ENCODE data around the gene CRY1.

The CRY1 gene

DNA sequence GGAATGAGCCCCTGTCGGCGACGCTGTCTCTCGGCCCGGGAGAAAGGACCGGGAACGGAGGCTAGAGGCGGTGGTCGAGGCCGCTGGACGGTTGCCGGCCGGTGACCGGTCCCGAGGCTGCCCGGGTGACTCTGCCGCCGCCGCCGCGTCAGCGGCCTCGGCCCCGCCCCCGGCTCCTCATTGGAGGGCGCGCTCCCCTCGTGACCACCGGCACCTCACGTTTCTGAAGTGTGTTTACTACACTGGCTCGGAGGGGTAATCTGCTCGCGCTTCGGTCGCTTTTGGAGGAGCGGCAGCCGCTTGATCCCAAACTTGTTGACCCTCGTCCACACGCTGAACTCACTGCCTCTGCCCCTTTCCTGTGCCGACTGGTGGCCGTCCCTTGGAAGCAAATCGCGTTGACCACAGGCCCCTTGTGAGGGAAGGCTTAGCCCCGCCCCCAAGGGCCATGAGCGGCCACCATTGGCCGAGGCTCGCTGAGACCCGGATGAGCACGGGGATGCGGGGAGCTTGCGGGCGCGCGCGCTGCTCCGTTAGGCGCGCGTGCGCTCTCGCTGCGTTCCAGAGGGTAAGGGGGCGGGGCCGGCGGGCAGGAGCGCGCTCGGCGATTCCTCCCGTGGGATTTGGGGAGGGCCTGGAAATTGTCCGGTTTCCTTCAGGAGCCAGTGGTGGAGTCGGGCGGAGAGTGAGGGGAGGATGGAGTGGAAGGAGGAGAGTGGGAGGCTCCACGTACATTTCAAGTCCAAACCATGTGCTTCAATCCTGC, at the start of gene CRY1:
CRY1 (minus strand) TSS at position 133 of the 766 bp plus-strand sequence. CDS start 588 bp downstream, outside the sequence.
- DNase-seq (ENCODE audit: low read depth), result peak; percentile 86

DNA sequence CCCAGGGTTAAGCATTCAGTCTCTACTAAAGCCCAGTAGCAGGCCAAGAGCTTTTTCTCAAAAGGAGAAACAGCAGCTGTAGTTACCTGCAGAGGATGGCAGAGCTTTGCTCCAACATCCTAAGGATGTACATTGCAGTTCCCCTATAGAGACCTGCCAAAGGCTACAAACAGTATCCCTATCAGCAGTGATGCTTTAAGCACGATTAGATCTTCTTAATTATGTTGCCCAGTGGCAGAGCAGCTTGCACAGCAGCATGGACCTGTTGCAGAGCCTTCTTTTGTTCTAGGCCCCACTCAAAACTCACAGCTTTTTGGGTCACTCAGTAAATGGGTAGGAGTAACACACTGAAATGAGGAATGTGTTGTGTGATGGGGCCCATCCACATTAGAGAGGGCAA, 46.4 kb upstream of the CRY1 start:
- DNase-seq (ENCODE audit: low read depth), result no peak

DNA sequence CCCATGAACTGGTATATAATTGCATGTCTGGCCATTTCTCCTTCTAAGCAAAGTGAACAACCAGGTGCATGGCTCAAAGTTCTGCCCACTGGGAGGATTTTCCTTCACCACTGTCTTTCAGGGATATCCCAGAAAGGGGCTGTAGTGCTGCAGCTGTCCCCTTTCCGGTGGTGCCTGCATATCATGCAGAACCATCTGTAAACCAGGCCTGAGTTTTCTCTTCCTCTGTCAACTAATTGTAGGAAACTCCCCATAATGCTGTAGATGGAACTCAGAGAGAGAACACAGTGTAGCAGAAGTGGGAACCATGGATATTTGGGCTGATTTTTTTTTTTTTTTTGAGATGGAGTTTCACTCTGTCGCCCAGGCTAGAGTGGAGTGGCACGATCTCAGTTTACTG, 45.6 kb upstream of the CRY1 start:
- DNase-seq (ENCODE audit: low read depth), result no peak

DNA sequence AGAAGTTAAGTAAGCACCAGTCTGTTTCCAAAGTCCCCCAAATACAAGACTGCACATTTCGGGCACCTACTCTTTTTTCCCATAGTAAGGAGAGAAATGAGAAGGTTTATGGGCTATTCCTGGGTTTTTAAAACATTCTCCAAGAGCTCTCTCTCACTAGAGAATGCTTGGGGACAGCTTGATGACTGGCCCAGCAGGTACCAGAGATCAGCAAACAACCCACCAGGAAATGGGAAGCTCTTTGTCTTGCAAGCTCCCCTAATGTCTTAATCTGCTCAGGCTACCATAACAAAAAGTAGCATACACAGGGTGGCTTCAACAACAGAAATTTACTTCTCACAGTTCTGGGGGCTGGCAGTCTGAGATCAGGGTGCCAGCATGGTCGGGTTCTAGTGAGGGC, 41.8 kb upstream of the CRY1 start:
- no peak for DNase-seq (ENCODE audit: low read depth)

GRCh38 chr12:107134558-107134957, 41.2 kb upstream of the CRY1 start:
- no peak for DNase-seq (ENCODE audit: low read depth)

DNA sequence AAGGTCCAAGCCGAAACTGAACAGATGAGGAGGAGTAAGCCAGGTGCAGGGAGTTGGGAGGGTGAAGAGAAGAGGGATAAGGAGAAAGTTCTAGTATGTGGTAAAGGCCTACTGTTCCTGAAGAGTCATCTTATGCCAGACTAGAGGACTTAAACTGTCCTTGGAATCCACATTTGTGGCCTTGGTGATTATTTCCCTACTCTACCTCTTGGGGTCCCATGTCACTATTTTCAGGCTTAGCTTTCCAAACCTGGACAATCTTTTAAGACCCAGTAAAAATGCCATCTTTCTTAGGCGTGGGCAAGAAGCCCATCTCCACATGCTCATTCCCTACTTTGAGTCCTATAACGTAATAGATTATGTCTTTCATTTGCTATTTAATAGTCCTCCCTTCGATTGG, 40.1 kb upstream of the CRY1 start:
- DNase-seq (ENCODE audit: low read depth), result no peak

- DNase-seq (ENCODE audit: low read depth), result no peak
Observed at GRCh38 chr12:107131832-107132616, 38.7 kb upstream of the CRY1 start.

GRCh38 chr12:107130830-107131611, 37.7 kb upstream of the CRY1 start:
- DNase-seq (ENCODE audit: low read depth), result no peak

GRCh38 chr12:107129315-107129930, 36.1 kb upstream of the CRY1 start:
- DNase-seq (ENCODE audit: low read depth), result no peak

- no peak for DNase-seq (ENCODE audit: low read depth)
Observed at GRCh38 chr12:107127482-107128430, 34.4 kb upstream of the CRY1 start.

DNA sequence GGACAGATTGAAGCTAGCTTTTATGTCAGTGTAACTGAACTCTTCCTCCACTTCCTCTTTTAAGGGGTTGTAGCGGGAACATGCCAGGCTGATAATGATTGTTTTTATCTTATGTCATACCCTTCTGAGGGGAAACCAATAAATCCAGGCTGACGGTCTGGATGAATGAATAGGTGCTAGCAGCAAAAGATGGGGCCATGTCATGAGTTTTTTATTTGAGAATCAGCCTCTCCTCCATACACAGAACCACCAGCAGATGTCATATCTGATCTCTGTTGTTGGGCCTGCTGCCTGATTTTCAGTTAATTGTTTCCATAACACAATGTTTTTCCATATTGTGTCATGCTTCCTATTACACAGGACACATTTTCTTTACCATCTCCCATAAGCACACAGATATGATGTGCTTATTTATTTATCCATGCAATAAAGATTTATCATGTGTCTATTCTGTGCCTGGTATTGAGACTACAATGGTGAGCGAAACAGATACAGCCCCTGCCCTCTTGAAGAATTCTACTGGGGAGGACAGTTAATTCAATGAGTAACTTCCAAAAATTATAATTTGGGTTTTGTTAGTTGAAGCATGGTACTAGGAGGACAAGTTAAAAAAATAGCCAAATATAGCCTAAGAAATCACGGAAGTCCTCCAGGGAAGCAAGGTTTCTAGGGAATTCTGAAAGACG, 33.6 kb upstream of the CRY1 start:
- DNase-seq (ENCODE audit: low read depth), result no peak

GRCh38 chr12:107125833-107126232, 32.5 kb upstream of the CRY1 start:
- no peak for DNase-seq (ENCODE audit: low read depth)

- no peak for DNase-seq (ENCODE audit: low read depth)
Observed at GRCh38 chr12:107122452-107122958, 29.2 kb upstream of the CRY1 start.

DNA sequence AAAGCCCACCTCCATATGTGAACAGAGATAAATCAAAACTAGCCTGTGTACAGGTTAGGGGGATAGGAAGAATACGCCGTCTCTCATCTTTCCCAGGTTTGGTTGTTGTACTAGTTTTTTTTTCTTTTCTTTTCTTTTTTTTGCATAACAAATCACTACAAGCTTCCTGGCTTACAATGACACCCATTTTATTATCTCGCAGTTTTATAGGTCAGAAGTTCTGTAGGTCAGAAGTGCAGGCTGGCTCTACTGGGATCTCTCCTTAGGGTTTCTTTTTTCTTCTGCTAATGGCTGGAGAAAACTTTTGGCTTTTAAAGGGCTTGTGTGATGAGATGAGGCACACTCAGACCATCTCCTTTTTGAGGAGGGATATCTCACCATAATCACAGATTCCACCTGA, 25.7 kb upstream of the CRY1 start:
- DNase-seq (ENCODE audit: low read depth), result no peak

- DNase-seq (ENCODE audit: low read depth), result no peak
Observed at GRCh38 chr12:107118624-107119023, 25.3 kb upstream of the CRY1 start.

GRCh38 chr12:107115119-107115518, 21.8 kb upstream of the CRY1 start:
- DNase-seq (ENCODE audit: low read depth), result no peak

- no peak for DNase-seq (ENCODE audit: low read depth)
Observed at GRCh38 chr12:107111314-107111713, 18.0 kb upstream of the CRY1 start.

DNA sequence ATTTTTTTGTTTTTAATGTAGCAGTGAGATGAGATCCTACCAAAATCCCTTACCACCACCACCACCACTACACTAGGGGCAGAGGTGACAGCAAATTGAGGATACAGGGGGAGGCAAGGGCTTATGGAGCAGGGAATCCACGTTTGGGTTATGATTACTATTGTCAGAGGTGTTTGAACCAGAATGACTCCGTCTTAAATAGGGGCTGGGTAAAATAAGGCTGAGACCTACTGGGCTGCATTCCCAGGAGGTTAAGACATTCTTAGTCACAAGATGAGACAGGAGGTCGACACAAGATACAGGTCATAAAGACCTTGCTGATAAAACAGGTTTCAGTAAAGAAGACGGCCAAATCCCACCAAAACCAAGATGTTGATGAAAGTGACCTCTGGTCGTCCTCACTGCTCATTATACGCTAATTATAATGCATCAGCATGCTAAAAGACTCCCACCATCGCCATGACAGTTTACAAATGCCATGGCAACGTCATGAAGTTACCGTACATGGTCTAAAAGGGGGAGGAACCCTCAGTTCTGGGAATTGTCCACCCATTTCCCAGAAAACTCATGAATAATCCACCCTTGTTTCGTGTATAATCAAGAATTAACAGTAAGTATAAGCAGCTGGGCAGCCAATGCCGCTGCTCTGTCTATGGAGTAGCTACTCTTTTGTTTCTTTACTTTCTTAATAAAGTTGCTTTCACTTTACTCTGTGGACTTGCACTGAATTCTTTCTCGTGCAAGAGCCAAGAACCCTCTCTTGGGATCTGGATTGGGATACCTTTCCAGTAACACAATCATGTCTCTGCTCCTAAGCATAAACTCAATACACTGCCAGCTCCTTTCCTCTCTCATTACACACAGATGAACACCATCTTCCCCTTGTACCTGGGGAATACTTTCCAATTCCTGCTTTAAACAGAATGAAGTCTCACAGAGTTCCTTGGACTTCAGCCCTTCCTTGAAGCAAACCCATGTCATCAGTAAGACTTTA, 16.7 kb upstream of the CRY1 start:
- DNase-seq (ENCODE audit: low read depth), result no peak

DNA sequence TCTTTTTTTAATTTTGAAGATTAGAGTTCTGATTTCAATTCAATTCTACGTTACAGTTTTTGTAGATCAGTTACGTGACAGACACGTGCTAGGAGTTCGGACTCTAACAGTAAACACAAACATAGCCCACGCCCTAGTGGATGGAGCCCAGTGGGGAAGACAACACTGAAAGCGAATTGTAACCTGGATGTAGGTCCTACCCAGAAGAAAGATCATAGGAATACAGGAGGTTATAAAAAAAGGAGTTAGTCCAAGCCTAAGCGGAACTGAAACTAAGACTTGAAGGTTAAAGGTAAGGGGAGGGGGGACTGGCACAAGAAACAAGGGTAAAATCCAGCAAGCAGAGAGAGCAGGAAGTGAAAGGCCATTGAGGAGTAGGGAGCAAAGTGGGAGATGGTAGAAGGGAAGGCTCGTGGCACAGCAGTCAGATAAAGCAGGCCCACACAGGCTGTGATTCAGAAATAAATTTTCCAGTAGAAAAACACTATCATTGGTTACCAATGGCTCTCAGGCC, 15.7 kb upstream of the CRY1 start:
- no peak for DNase-seq (ENCODE audit: low read depth)

All from activated T-helper 1 cell treated with Interleukin-2 at 50 U/mL for 16 hours (primary cell).